Neural progenitor cell (in vitro differentiated cells): ENCODE measurements around the gene SLMAP.

Experiments
- EZH2phosphoT487 ChIP-seq: fragments of 200-600 bp; sonication (generic); IDR thresholded peaks from 2 replicates; pipeline ENCODE4 v1.6.1; 2017; ENCODE audit warnings: antibody characterized with exemption
- TF ChIP-seq, protein P1 (sequence below): fragments of 200-600 bp; sonication (generic); IDR thresholded peaks from 2 replicates; pipeline ENCODE4 v1.5.1; 2017; ENCODE audit warnings: antibody characterized with exemption, mild to moderate bottlenecking

DNA sequence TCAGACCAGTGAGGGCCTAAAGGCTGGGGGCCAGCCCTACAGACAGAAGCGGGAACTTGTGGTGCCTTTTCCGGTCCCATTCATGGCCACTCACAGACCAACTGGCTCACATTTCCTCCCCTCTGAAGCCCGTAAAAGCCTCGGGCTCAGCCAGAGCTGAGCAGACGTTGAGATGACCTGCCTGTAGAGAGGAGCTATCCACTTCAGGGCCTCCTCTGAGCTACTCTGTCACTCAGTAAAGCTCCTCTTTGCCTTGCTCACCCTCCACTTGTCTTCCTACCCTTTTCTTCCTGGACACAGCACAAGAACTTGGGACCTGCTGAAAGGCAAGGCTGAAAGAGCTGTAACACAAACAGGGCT, 53.5 kb downstream of the SLMAP start:
- TF ChIP-seq, protein P1, sequence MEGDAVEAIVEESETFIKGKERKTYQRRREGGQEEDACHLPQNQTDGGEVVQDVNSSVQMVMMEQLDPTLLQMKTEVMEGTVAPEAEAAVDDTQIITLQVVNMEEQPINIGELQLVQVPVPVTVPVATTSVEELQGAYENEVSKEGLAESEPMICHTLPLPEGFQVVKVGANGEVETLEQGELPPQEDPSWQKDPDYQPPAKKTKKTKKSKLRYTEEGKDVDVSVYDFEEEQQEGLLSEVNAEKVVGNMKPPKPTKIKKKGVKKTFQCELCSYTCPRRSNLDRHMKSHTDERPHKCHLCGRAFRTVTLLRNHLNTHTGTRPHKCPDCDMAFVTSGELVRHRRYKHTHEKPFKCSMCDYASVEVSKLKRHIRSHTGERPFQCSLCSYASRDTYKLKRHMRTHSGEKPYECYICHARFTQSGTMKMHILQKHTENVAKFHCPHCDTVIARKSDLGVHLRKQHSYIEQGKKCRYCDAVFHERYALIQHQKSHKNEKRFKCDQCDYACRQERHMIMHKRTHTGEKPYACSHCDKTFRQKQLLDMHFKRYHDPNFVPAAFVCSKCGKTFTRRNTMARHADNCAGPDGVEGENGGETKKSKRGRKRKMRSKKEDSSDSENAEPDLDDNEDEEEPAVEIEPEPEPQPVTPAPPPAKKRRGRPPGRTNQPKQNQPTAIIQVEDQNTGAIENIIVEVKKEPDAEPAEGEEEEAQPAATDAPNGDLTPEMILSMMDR, result no peak
- TF ChIP-seq EZH2phosphoT487, result no peak
